GM18526 (cell line): ENCODE measurements around the gene C2orf42.

Experiments
- POLR2A ChIP-seq: IDR thresholded peaks from 3 replicates; pipeline ENCODE4 v1.6.1; 2011; ENCODE audit not compliant: insufficient read length; ENCODE audit errors: extremely low read depth

Gene C2orf42

DNA sequence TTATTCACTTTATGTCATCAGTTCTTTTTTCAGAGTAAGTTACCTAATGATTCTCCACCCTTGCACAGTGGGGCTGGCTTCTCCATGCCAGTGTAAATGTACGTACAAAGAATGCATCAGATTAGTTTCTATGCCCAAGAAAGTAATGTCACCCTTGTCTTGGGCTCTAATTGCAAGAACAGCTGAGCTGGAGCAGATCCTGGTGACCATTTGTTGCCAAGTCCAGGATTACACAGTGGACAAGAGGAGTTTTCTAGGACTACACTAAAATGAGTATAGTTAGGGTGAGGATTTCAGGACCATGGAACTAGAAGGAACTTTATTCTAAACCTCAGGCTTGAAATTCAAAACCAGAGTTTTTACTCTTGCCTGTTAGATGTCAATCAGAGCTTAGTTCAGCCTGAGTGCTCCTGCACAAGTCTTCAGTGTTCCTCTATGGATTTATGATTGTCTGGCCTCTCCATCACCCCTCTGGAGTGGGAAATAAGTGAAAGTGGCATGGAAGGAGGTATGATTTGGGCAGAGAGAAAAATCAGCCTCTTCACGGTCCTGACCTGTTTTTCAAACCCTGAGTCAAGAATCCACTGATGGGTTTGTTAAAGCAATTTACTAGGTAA, 73.8 kb downstream of the C2orf42 start:
- no peak for TF ChIP-seq POLR2A

DNA sequence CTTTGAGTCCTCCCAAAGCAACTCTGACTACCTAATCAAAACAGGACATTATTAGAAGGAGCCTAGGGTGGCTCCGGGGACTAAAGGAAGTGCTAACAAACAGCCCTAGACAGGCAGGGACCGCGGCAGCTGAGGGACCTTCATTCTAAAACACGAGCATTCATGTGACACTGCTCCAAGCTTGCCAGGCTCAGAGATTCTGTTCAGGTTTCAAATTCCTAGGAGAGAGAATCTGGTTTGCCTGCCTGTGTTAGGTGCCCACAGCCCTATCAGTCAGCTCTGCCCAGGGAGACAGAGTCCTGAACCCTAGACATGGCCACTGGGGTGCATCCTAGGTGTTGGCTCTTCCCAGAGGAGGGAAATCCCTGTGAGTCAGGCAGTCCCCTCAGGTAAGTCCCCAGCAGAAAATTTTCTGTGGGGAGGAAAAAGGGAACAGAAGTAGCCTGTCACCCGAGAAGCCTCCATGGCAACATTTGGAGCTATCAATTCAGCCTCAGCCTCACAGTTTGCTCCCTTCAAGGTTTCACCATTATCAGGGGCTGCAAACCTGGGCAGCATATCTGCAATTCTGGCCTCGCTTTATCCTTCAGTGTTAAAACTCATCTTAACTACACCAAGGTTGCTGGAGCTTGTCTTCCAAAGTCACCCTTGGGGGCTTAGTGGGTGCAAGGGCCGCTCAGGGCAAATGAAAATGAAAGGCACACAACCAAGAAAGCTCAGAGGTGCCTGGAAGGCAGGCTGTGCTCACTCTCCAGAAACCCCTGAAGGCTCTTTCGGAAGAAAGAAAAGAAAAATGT, 75.0 kb downstream of the C2orf42 start:
- peak; percentile 17 for TF ChIP-seq POLR2A

DNA sequence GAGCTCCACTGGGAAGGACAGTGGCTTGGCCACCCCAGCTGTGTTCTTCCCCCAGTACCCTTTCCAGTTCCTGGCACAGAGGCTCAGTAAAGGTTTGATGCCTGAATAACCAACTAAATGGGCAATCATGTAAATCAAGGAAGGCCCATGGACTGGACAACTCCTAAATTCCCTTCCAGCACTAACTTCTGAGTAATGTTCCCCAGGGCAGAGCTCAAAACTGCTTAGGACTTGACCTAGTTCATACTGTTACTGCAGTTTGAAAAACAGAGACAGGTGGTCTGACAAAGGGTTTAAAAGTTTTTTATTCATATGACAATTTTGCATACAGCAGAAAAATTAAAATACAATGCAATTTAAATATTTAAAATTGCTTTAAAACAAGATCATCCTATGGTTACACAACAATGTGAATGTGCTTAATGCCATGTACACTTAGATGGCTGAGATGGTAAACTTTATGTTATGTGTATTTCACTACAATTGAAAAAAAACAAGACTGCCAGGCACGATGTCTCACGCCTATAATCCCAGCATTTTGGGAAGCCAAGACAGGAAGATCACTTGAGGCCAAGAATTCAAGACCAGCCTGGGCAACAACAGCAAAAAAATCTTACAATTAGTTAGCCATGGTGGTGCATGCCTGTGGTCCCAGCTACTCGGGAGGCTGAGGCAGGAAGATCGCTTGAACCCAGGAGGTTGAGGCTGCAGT, 77.3 kb downstream of the C2orf42 start:
- TF ChIP-seq POLR2A, result no peak

DNA sequence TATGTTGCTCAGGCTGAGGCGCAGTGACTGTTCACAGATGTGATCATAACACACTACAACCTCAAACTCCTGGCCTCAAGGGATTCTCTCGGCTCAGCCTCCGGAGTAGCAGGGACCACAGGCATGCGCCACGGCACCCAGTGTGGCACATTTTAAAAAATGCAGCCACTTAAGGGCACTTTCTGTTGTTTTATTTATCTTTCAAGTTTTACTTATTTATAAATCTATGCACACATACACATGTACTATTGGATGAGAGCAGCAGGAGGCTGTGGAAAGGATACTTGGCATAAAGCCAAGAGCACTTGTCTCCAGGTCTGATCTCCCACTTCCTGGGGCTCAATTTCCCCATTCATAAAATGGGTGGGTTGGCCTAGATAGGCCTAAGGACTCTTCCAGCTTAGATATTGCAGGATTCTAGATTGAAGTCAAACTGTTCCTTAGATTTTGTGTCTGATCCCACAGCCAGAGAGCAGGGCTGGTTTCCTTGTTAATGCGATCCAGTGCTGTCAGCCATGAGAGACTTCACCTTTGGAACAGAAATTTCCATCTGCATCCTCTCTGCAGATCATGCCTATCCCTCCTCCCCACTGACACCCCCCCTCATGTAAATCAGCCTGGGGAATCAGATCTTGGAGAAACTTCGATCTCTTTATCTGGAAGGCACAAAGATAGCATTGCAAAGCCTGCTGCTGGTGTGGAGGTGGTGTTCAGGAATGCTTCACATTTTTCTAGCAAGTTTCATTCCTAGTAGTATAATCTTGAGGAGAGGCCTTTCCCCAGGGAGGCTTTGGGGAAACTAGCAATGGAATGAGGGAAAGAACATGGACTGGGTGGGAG, 78.8 kb downstream of the C2orf42 start:
- no peak for TF ChIP-seq POLR2A

DNA sequence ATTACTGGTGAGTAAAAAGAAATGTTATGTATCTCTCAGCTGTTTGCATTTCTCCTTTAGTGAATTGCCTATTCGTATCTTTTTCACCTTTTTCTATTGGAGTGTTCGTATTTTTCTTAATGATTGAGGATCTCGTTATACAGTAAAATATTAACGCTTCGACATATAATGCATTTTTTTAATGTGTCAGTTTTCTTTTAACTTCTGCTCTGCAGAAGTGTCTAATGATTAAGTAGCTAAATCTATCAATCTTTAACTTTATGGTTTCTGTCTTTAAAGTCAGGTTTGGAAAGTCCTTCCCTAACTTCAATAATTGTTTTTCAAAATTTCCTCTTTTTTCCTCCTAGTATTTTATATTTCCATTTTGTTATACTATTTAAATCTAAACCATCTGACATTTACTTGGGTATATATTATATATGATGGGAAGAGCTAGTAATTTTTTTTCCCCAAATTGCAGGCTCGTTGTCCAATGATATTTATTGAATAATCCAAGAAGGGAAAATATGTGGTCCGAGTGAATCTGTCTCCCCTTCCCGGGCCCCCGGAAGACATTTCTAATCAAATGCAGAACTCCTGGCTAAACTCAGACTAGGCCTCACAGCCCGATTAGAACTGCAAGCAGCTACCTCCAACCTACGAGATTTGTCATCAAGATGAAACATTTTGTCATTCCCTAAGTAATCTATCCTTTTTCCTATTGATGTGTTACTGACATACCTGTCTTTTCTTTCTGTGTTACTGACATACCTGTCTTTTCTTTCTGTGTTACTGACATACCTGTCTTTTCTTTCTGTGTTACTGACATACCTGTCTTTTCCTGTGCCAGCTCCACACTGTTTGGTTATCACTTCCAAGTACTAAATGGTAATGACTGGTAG, 86.3 kb downstream of the C2orf42 start:
- TF ChIP-seq POLR2A, result no peak

DNA sequence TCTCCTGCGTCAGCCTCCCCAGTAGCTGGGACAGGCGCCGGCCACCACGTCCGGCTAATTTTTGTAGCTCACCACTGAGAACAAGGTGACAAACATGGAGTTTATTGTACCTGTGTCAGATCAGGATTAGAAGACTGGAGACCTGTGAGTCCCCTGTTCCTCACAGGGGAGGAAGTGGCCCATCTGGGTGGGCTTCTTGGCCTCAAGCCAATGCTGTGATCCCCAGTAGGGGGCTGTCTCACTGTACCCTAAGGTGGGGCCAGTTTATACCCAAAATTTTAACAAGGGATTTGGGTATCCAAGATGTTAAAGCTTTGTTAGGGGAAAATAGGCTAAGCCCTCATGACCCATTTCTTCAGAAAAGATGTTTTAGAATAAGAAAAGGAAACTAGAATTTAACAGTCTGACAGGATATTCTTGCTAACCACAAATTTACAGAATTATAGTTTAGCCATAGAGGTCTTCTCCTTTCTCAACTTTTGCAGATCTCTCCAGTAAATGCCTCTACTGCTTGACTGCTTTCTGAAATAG, 87.2 kb downstream of the C2orf42 start:
- TF ChIP-seq POLR2A, result no peak

DNA sequence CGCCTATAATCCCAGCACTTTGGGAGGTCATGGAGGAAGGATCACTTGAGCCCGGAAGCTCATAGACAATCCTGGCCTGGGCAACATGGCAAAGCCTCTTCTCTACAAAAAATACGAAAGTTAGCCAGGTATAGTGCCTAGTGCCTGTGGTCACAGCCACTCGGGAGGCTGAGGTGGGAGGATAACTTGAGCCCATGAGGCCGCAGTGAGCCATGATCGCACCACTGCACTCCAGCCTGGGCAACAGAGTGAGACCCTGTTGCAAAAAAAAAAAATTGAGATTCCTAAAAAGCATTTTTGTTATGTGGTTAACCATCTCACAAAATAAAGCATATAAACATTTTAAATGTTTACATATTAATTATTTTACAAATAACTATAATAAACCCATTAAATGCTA, 89.6 kb downstream of the C2orf42 start:
- TF ChIP-seq POLR2A, result no peak
